Mesothelial cell of epicardium (in vitro differentiated cells): Measurements from ENCODE around the gene RNF113B. TPM values are rescaled to one million over a fixed set of nuclear protein-coding genes. Genes with fewer than 3 reads are reported as not detected.

Experiments
- DNase-seq, 2 experiments: peaks; one replicate each; pipeline ENCODE4 v3.0.0; 2021; ENCODE audit warnings: low spot score in 2 of 2; ENCODE audit not compliant: unreplicated experiment in 2 of 2
- H3K27ac Mint-ChIP-seq: 2 replicates; pipeline ENCODE4 v1.8.0; 2021; ENCODE audit warnings: mixed read lengths
- H3K27me3 Mint-ChIP-seq: 2 replicates; pipeline ENCODE4 v1.8.0; 2021; ENCODE audit warnings: low read depth, mixed read lengths
- H3K36me3 Mint-ChIP-seq: 2 replicates; pipeline ENCODE4 v1.8.0; 2021; ENCODE audit warnings: mixed read lengths
- H3K4me1 Mint-ChIP-seq: 2 replicates; pipeline ENCODE4 v1.8.0; 2021; ENCODE audit warnings: mixed read lengths
- H3K4me3 Mint-ChIP-seq: 2 replicates; pipeline ENCODE4 v1.8.0; 2021; ENCODE audit warnings: mild to moderate bottlenecking, moderate library complexity, mixed read lengths
- H3K9me3 Mint-ChIP-seq: 2 replicates; pipeline ENCODE4 v1.8.0; 2021; ENCODE audit warnings: mixed read lengths
- total RNA-seq: library from RNA; stranded (reverse); gene quantifications from 3 replicates; pipeline ENCODE4 v1.2.1, GENCODE V29; 2021
- TF ChIP-seq, protein P1 (sequence below): fragments of 200-600 bp; sonication (generic); IDR thresholded peaks from one replicate; pipeline ENCODE4 v1.5.0; 2021; ENCODE audit warnings: antibody characterized with exemption; ENCODE audit not compliant: unreplicated experiment

Gene RNF113B
- total RNA-seq, 1 donor from 2014 or later, result not detected

DNA sequence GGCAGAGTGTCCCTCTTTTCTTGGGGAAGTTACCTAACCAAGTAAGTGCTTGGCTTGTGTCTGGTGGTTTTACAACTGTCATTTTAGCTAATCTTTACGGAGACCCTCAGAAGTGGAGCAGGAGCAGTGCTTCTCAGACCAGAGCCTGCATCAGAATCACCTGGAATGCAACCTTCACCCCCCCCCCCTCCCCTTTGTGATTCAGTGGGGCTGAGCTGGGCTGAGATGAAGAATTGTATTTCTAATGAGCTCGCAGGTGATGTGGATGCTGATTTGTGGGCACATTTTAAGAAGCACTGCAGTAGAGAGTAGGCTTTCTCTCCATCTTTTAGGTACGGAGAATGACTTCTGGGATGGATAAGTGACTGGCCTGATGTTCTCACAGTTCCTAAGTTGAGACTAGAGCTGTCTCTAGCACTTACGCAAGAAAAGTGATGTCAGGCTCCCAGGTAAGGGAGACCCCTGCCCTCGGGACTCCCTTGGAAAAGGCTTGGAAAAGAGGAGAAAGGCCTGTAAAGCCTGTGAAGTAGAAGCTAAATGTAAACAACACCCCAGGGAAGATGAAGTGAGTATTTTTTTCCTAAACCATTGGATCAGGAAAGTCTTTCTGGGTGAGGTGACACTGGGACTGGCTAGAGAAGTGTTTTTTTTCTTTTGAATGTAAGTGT lies 23.3 kb upstream of the RNF113B start:
- Mint-ChIP-seq H3K4me3 (no peak overlapping the region), H3K9me3 (peaks cover 9% of the 10 kb centered on the region), H3K27me3 (no peaks in the 10 kb centered on the region), H3K36me3 (peaks cover 25% of the 10 kb centered on the region), H3K27ac (peak overlapping the region; percentile 83), H3K4me1 (peaks cover 51% of the 10 kb centered on the region)
- TF ChIP-seq, protein P1, sequence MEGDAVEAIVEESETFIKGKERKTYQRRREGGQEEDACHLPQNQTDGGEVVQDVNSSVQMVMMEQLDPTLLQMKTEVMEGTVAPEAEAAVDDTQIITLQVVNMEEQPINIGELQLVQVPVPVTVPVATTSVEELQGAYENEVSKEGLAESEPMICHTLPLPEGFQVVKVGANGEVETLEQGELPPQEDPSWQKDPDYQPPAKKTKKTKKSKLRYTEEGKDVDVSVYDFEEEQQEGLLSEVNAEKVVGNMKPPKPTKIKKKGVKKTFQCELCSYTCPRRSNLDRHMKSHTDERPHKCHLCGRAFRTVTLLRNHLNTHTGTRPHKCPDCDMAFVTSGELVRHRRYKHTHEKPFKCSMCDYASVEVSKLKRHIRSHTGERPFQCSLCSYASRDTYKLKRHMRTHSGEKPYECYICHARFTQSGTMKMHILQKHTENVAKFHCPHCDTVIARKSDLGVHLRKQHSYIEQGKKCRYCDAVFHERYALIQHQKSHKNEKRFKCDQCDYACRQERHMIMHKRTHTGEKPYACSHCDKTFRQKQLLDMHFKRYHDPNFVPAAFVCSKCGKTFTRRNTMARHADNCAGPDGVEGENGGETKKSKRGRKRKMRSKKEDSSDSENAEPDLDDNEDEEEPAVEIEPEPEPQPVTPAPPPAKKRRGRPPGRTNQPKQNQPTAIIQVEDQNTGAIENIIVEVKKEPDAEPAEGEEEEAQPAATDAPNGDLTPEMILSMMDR, result no peak
- DNase-seq, result no peak

DNA sequence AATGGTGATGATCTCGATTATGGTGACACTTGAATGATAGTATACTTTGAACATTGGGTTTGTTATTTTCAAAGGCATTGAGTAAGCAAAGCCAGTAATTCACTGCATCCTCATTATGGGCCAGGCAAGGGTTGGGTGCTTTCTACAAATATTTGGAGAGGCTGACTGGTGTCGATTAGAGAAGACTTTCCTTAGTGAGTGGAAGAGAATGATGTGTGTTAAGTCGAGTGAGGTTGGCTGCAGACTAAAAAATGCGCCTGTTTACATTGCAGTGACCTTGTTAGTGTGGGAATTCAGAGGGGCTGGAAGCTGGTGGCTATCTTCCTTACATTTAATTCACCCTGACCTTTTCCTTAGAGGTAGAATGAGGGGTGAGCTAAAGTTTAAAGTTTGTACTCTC lies 22.4 kb upstream of the RNF113B start:
- TF ChIP-seq, protein P1, result no peak
- Mint-ChIP-seq H3K9me3 (peaks cover 3% of the 10 kb centered on the region), H3K27ac (peak overlapping the region; percentile 74), H3K4me1 (peaks cover 59% of the 10 kb centered on the region), H3K27me3 (no peaks in the 10 kb centered on the region), H3K4me3 (no peak overlapping the region), H3K36me3 (peaks cover 17% of the 10 kb centered on the region)
- DNase-seq, result no peak

DNA sequence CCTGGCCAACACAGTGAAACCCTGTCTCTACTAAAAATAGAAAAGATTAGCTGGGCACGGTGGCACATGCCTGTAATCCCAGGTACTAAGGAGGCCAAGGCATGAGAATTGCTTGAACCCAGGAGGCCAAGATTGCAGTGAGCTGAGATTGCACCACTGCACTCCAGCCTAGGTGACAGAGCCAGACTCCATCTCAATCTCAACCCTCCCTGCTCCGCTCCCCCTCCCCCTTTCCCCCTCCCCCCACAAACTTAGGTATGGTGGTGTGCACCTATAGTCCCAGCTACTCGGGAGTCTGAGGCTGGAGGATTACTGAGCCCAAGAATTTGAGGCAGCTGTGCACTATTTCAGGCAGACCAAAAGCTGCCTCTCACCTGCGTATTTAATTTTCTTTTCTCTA lies 21.6 kb upstream of the RNF113B start:
- TF ChIP-seq, protein P1, result no peak
- DNase-seq, result no peak
- Mint-ChIP-seq H3K36me3 (peaks cover 10% of the 10 kb centered on the region), H3K4me1 (peaks cover 61% of the 10 kb centered on the region), H3K4me3 (no peak overlapping the region), H3K27me3 (no peaks in the 10 kb centered on the region), H3K9me3 (peaks cover 3% of the 10 kb centered on the region), H3K27ac (peak overlapping the region; percentile 80)

DNA sequence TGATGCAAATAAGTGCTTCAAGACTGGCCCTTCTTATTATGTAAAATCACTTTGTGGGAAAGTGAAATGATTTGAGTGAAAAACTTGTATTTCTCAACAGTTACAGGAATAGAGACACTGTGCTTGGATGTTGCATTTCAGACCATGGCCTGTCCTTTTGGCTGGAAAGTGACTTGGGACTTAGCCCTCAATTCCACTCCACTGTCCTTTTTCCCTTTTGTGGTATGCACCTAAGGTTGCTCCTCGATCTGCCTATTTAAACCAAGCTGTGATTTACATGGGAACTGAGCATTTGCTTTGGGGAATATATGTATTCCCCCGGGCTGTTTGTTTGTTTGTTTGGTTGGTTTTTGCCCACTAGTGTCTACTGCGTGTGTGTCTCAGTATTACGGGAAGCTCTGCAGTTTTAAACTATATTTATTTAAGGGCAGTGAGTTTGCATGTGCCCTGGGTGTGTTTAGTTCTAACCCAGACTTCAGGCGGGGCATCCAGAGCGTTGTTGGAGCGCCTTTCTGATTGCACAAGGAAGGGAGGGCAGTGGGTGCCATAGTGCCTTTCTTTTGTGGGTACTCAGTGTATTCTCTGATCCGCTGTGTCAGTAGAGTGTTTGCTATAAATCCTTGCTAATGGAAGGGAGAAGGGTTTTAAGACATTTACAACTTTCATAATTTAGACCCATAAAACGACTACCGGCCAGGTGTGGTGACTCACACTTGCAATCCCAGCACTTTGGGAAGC lies 18.2 kb upstream of the RNF113B start:
- Mint-ChIP-seq H3K4me3 (no peak overlapping the region), H3K36me3 (peaks cover 4% of the 10 kb centered on the region), H3K4me1 (peaks cover 66% of the 10 kb centered on the region), H3K27me3 (no peaks in the 10 kb centered on the region), H3K9me3 (peaks cover 3% of the 10 kb centered on the region), H3K27ac (peak overlapping the region; percentile 74)
- TF ChIP-seq, protein P1, result no peak
- no peak for DNase-seq

DNA sequence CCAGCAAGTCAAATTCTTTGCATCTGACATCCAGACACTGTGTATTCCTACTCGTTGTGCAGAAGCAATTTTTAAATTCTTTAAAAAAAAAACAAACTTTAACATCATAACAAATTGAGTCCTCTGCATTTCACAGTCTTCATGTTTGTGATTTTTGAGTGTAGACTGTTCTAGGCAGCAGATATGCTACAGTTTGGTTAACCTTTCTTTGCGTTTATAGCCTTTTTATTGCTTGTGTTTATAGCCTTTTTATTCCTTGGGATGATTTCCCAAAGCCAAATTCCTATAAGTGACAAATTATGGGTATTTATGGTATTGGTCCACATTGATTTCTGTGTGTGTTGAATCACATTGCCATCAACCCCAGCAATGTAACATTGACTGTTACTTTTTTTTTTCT lies 14.9 kb upstream of the RNF113B start:
- H3K4me1 Mint-ChIP-seq, result peaks cover 80% of the 10 kb centered on the region
- H3K4me3 Mint-ChIP-seq, result no peak overlapping the region
- TF ChIP-seq, protein P1, result no peak
- H3K36me3 Mint-ChIP-seq, result no peaks in the 10 kb centered on the region
- no peak for DNase-seq
- H3K27me3 Mint-ChIP-seq, result no peaks in the 10 kb centered on the region
- H3K27ac Mint-ChIP-seq, result no peak overlapping the region
- no peaks in the 10 kb centered on the region for H3K9me3 Mint-ChIP-seq
